Gastroesophageal sphincter (tissue), 3 donors: ENCODE data around the gene HSD17B8.

Source experiments
- CTCF ChIP-seq, 4 experiments: fragments of 200-600 bp in 2 of 4; fragments of 450-650 bp in 2 of 4; sonication (generic) in 1 of 4; IDR thresholded peaks; one replicate each; pipeline ENCODE4 v1.5.1; 2017 to 2019; ENCODE audit warnings: antibody characterized with exemption in 4 of 4, mild to moderate bottlenecking in 2 of 4, moderate library complexity in 2 of 4
- EP300 ChIP-seq: sonication (generic); formaldehyde crosslinking; IDR thresholded peaks from one replicate; pipeline ENCODE4 v1.6.1; 2017; ENCODE audit warnings: antibody characterized with exemption, mild to moderate bottlenecking
- POLR2A ChIP-seq, 2 donors: fragments of 450-650 bp; IDR thresholded peaks; one replicate each; pipeline ENCODE4 v1.6.1; 2017; ENCODE audit warnings: antibody characterized with exemption in 2 of 2, mild to moderate bottlenecking in 2 of 2, moderate library complexity in 1 of 2
- POLR2AphosphoS5 ChIP-seq: sonication (generic); formaldehyde crosslinking; IDR thresholded peaks from one replicate; pipeline ENCODE4 v1.6.1; 2017; ENCODE audit warnings: antibody characterized with exemption

GRCh38 chr6:33189164-33189563 is 15.3 kb upstream of the HSD17B8 start:
- TF ChIP-seq CTCF (IDR thresholded peaks at IDR 0.05) (no peak), POLR2AphosphoS5 (no peak), EP300 (no peak), POLR2A (IDR thresholded peaks at IDR 0.05) (no peak)
